HG02798 (cell line): ENCODE results near the gene DRAXIN.

Source experiments
- ATAC-seq: cut with Tn5 transposase; IDR thresholded peaks from one replicate; pipeline ENCODE4 v1.9.1; 2021; ENCODE audit warnings: mild to moderate bottlenecking; ENCODE audit not compliant: unreplicated experiment, poor library complexity

The DRAXIN gene

DNA sequence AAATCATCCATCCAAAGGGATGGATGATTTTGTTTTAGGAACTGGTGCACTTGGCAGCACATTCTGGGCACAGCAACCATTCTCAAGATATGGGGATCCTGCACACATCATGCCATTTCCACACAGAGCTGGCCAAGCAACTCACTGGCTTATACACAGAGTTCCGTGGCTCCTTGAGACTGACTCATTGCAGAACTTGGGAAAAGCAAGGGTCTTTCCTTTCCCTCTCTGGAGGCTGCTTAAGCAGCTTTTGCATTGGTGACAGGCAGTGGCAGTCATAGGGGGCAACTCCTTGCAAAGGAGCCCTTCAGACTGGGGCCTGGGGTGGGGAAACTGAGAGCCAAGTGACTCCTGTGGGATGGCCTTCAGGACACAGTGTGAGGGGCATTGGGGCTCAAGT is 8.7 kb upstream of the DRAXIN start:
- ATAC-seq = no peak

DNA sequence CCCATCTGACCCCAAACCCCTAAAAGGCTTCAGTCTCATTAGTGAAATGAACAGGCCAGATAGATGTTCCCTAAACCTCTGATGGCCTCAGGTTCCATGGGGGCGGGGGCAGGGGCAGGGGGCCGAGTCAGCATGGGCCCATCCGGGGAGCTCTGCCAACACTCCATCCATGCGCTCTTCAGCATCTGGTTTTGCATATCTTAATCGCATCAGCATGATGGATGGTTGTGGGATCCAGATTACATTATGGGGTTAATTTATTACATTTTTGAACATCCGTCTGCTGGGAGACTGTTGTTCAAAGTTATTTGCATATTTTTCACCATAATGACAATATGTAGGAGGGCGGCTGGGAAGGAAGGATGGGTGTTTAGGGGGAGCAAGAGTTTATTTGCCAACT is 7.4 kb upstream of the DRAXIN start:
- ATAC-seq = no peak

DNA sequence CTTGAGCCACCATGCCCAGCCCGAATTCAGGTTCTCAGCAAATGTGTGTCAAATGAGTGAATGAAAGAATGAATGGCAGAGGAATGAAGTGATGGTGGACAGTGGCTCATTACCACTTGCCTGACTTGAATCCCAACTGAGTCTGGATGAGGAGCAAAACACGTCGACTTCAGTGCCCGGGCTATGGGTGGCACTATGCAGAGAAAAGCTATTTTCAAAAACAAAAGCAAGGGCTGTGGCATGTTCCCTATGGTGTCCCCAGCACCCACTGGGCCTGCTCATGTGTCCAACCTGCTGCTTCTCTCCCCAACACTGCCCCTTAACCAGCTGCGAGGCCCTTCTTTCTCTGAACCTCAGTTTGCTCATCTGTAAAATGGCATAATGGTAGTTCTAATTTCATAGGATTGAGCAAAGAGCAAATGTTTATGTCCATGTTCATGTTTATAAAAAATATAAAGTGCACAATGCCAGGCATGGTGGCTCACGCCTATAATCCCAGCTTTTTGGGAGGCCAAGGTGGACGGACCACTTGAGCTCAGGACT is 6.2 kb upstream of the DRAXIN start:
- ATAC-seq = no peak

DNA sequence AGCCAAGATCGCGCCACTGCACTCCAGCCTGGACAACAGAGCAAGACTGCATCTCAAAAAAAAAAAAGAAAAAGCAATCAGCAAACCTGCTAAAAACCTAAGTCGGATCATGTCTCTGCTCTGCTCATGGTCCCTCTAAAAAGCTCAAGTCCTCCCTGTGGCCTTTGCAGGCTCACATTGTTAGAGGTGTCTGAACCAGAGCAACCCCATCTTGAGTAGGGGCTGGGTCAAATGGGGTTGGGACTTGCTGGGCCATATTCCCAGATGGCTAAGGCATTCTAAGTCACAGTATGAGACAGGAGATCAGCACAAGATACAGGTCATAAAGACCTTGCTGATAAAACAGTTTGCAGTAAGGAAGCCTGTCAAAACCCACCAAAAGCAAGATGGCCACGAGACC is 3.0 kb upstream of the DRAXIN start:
- ATAC-seq = no peak

DNA sequence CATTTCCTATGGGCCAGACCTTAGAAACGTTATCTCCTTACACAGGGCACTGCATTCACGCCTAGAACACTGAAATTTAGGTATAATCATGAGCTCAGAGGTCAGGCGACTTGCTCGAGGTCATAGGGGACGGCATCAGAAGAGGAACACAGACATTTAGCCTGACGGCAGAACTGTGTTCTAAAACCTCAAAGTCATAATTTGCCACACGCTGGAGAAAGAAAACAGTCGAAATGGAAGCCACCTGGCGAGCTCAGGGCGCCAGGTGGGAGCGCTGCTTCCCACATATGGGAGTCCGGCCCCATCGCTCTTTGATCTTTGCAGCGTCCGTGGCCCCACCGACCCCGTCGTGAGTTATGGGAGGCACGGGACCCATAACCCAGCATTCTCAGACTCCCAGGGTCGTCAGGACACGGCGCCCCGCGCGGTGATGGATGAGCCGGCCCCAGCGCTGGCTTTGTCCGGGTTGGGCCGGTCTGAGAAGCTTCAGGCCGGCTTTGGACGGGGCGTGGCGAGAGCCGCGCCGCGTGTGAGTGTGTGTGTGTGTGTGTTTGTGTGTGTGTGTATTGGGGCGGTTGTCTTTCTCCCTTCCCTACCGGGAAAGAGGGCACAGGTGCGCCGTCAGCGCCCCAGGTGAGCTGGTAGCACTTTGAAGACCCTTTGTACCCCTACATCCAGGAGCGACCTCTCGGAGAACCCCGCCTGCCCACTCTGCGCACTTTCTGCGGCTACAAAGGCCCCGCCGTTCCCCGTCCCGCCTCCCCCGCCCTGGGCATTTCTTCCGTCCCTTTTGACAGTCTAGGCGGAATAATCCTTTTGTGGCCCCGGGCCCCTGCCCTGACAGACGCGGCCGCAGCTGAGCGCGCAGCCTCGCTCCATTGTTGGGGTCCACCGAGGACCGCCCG is 861 bp upstream of the DRAXIN start:
- ATAC-seq = no peak

DNA sequence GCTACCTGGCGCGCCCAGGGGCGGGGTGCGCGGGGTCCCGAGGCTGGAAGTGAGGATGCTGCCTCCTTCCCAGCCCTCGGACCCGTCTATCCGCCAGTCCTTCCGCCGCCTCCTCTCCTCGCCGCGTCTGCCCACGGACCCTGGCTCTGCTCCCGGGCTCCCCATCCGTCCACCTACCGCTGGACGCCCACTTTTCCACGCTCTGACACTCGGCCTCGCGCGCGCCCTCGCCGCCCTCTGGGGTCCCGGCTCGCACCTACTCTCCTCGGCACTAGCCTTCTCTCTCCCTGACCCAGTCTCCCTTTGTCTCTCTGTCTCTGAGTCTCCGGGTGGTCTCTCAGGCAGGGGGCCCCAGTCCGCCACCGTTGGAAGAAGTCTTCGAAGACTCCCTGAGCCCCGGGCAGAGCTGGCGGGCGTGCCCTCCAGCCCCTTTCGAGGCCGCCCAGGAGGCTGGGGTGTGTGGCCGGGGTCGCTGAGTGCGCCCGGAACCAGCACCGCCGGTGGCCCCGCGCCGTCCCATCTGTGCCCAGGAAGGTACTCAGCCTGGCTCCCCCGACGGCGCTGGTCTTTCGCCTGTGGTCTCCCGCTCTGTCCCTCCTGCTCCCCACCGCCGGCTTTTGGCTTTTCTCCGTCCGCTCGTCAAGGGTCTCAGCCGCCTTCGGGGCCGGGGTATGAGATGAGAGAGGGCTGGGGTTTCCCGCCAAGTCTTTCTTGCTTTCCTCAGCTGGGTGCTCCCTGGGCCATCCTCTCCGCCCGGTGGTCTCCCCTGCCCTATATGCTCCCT is 610 bp downstream of the DRAXIN start:
- no peak for ATAC-seq

DNA sequence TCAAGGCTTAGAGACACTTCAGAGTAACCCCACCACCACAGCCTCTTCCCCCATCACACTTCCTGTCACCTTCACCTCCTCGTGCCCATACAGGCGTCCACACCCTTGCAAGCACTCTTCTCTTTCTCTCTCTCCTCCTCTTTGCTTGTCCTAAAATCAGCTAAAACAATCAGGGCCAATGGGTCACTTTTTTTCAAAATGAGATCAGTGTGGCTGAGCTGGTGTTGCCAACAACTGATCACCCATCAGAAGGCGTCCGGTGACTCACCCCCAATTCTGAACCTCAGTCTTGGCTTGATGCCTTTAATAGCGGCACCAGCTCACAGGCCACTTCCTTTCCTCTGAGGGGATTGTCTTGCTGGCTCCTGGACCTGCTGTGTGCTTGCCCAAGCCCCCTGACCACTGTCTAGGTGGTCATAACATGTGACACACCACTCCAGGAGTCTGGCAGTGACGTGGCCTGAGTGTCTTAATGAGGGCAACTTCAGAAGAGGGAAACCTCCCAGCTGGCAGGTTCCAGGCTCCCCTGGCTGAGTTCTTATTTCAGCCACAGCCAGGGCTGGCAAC is 1.6 kb downstream of the DRAXIN start:
- no peak for ATAC-seq

DNA sequence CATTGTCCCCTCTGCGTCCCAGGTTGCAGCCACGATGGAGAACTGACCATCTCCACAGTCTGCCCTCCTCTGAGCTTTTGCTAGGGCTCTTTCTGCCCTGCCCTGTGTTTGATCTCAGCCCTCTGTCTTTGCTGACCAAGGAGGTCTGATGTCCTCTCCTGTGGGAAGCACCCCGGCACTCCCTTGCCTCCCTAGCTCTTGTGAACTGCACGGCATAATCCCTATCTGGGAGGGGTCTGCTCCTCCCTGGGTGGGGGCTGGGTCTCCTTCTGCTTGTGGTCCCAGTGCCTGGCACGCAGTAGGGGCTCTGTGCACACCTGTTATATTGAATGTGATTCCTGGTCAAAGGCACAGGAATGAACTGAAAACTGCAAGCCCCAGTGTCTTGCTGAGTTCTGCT is 2.4 kb downstream of the DRAXIN start:
- no peak for ATAC-seq

DNA sequence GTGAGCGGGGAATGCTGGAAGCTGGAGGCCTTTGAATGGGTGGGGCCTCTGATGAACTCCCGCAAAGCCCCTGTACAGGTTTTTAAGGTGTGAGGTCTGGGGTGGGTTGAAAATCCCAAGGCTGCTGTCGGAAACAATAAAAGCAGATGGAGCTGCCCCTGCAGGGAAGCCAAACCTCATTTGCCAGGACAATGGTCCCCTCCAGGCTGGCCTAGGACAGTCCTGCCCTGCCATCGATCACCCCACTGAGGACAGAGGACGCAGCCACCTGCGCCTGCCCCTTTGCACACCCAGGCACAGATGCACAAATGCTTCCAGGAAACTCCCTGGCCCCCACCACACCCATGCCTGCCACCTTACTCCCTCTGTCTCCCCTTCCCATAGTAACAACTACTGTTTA is 4.4 kb downstream of the DRAXIN start:
- ATAC-seq = no peak

DNA sequence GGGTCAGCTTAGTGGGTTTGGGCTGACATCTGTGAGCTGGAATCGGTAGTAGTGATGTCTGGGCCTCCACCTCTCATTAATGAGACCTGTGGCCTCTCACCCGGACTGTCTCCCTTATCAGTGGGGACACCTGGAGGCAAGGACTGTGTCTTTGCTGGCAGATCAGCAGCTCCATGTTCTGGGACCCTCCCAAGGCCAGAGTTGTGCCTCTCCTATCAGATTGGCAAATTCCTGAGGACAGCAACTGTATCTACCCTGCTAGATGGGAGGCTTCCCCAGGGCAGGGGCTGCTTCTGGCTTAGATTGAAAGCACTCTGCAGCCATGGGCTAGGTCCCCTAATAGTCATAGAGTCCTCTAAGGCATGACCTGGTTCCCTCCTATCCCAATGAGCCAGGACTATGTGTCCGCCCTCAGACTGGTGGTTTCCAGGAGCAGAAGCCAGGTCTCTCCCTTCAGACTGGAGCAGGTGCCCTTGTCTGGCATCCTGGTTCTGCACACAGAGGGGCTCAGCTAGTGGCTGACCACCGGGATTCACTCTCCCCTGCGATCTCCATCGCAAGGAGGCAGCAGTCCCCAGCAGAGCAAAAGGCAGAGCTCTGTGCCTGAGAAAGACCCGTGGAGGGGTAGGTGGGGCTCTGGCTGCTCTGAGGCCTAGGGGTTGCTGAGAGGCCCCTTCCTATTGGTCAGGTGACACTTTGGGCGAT is 5.8 kb downstream of the DRAXIN start:
- ATAC-seq = no peak

DNA sequence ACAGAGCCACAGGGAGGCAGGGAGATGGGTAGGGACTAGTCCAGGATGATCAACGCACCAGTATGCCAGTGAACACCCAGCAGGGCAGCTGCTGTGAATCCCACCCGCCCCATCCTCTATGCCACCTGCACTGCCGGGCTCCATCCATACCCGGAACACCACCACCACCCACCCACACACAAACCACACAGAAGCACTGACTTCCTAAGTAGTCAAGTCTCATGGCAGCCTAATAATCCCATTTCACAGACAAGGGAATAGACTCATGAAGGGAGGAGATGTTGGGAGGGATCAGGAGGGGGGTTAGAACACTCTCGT is 6.3 kb downstream of the DRAXIN start:
- no peak for ATAC-seq

DNA sequence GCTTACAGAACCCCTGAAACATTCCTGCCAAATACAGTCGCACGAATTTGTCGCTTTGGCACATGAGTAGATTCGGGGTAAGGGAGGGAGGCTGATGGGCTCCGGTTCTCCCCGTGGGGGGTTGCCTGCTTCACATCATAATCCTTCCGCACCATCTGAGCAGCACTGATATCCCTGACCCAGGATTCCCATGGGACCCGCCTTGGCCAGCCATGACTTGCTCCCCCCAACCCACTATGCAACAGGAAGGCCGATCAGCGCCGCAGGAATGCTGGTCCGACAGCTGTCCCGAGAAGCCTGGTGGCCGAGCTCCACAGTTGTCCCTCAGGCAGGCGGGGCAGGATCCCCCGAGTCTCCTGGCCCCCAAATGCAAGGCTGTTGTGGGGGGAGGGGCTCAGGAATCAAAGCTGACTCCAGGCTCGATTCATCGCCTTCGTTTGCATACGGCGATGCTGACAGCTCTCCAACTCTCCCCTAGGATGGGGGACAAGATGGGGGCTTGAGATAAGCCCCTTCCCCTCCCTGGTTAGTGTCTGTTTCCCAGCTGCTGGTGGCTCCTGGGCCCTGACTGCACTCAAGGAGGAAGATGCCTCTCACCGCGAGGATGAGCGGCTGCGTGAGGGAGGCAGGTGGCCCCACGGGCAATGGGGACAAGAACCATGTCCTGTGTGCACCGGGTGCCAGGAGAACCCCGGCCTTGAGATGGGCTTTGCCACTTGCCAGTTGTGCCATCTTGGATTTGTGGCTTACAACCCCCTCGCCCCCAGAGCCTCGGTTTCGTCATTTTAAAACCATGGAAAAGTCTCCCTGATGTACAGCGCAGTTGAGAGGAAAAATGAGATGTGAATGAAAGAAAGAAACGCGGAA is 9.3 kb downstream of the DRAXIN start:
- ATAC-seq = no peak

DNA sequence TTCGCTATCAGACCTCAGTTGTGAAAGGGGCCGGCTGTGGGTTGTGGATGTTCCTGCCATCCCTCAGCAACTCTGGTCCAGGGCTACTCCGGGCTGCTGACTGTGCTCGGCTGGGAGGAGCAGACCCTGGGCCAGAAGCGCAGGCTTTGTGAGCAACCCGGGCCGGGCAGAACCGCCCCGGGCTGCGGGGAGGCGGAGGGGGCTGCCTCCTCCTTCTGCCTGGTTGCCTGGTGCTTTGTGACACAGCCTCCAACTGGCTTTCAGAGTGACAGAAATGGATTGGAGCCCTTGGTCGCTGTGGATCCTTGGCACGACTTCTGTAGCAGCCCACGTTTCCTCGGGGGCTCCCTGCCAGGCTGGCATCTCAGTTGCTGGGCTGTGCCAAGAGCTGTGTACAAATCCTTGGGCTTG is 10.0 kb downstream of the DRAXIN start:
- no peak for ATAC-seq

DNA sequence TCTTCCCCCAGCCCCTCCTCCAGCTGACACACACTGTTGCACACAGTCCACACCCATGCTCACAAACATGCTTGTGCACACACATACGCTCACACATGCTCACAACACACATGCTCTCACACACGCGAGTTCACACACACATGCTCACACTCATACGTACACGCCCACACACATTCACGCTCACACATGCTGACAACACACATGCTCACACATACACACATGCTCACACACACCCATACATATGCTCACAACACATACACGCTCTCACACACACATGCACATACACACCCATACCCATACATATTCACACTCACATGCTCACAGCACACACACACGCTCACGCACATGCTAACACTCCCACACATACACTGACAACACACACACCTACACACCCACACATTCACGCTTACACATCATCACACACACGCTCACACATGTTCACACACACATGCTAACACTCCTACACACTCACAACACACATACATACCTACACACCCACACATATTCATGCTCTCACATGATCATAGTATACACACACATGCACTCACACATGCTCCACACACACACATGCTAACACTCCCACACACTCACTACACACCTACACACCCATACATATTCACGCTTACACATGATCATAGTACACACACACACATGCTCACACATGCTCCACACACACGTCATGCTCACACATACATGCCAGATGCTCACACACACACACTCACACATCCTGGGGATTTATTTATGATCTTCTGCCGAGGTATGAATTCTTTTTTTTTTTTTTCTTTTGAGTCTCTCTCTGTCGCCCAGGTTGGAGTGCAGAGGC is 10.7 kb downstream of the DRAXIN start:
- ATAC-seq = no peak

DNA sequence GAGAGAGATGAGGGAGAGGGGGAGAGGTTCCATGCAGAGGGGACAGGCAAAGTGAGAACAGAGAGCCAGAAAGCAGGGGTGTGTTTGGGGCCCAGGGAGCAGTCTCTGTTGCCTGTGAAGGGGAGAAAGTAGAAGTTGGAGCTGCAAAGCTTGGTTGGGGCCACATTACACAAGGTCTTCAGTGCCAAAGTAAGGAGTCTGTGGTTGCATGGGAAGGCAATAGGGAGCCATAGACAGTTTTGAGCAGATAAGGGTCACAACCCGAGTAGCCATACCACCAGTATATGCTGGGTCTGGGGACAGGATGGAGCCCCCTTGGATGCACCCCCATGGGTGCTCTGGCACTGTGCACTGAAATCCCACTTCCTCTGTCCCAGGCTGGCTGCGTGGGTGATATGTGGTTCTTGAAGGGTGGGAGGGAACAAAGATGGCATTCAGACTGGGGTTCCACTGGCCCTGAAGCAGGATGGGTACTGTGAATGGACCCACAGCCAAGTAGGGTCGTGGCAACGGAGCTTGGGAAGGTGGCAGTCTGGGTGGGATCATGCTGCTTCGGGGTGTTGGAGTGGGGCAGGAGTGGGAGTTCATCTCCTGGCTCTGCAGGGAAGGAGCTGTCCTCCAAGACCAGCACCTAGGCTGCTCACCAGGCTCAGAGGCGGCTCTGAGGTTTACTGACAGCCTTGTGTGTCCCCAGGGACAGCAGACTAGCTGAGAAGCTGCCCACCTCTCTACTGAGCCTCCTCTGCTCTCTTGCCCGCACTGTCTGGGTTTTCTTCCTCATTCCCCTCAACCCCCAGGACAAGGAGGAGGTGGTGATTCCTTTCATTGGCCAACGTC is 12.1 kb downstream of the DRAXIN start:
- ATAC-seq = no peak

DNA sequence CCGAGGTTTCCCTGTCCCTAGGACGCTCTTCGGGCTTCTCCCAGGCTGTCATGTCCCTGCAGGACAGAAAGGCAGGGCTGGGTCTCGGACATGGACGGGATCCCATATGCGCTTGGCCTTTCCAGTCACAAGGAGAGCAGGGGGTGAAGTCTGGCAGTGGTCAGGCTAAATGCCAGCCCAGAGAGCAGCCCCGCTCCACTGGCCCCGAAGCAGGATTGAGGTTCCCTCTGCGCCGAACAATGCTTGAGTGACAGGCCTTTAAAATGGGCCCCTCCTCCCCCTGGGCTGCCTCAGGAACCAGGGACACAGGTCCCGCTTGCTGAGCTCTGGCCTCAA is 12.7 kb downstream of the DRAXIN start:
- ATAC-seq = no peak

DNA sequence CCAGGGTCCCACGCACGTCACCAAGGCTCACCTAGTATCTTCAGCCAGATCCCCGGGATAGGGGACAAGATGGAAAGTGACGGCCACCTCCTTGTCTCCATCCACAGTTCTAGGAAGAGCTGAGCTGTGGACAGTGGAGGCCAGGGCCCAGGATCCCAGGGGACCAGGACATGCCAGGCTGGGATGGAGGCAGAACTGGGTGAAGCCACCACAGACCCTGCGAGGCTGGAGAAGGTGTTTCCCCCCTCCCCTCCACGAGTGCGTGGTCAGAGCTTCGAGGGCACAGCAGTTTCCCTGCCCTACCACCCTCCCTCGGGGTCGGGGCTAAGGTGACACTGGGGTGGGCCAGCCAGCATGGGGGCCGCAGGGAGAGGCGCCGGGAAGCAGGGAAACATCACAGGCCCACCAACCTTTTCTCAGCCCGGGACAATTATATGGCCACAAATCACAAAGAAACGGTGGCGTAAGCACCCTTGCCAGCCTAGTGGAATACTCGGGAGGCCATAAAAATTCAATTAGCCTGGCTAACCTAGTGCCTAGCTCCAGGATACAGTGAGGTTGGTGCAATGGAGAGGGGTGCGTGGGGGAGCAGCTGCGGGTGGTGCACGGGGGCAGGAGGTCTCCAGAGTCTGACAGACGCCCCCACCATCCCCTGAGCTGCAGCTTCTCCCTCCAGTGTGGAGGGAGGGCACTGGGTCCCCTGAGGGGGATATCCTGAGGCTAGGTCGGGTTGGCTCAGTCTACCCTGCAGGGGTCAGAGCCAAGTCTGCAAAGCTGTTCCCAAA is 13.4 kb downstream of the DRAXIN start:
- no peak for ATAC-seq
